ENCODE measurements around the gene YWHAH. TPM values are rescaled to one million over a fixed set of nuclear protein-coding genes. Genes with fewer than 3 reads are reported as not detected.

The YWHAH gene
- total RNA-seq, 1 experiment from 2014 or later = 64.2 TPM

DNA sequence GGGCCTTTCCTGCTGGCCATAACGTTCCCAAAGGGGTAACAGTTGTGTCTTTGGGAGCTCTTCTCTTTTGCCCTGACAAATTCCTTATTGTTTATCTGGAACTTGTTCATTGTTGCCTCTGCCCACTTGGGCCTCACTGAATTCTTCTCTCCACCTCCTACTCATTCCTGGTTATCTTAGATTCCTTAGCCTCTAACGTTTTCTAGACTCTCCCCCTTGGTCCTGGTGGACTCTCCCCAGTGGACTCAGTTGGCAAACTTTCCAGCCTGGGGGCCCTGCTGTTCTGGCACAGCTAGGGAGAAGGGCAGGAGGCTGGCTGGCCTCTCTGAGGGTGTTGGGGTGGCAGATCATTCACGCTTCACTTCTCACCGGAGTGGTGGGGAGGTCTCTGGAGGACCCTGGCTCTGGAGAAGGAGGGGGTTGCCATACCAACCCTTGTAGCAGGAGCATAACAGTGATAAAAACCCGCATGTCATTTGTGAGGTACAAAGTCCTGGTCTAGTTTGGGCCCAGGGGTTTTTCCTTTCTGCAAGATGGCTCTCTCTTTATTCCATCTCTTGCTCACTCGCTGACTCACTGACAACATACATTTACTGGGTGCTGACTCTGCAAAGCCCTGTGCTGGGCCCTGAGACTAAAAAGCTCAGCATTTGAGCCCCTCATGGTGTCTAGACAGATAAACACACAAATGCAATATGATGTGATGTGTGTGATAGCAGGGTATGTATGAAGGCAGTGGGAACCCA lies 39.7 kb downstream of the YWHAH start:
- no peaks in the 10 kb centered on the region for H3K36me3 Mint-ChIP-seq (ENCODE audit: insufficient read depth, unreplicated experiment)

DNA sequence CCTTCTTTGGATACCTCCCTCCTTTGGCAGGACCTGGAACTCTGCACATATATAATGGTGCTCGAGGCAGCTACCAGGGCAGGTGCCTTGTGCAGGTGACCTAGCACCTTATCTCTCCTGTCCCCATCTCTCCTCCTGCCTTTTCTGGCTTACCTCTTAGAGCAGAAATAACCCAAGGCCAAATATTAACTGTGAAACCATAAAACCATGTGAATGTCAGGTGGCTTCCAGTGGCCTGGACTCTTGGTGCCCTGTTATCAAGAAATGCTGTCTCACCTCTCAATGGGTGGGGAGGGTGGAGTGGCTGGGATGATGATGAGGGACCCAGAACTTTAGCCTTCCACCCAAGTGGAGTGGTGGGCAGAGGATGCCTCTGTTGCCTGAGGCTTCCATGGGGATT lies 42.9 kb downstream of the YWHAH start:
- no peak for DNase-seq (ENCODE audit: unreplicated experiment)
- BruUV-seq (replicated peaks) = no TSS peak
- Mint-ChIP-seq H3K4me3 (ENCODE audit: unreplicated experiment) (no peak overlapping the region), H3K27me3 (ENCODE audit: insufficient read depth, unreplicated experiment) (peaks cover 42% of the 10 kb centered on the region), H3K9me3 (ENCODE audit: unreplicated experiment) (no peaks in the 10 kb centered on the region), H3K4me1 (ENCODE audit: insufficient read depth, unreplicated experiment) (no peaks in the 10 kb centered on the region), H3K36me3 (ENCODE audit: insufficient read depth, unreplicated experiment) (no peaks in the 10 kb centered on the region), H3K27ac (ENCODE audit: low read depth, unreplicated experiment) (no peak overlapping the region)
- intact Hi-C loops (cut with micrococcal nuclease) = no loop called here
- ChIA-PET POLR2A (no interaction called here), CTCF (interaction anchor here (0.7 to 1.2 kb wide), 3 partner anchors 9 to 280 kb away, joined by 3 to 4 read pairs (median 3); no protein-coding TSS in a partner anchor)
- TF ChIP-seq CTCF (IDR thresholded peaks at IDR 0.05; ENCODE audit: unreplicated experiment) = no peak

More for the DNA sequence above, 39.7 kb downstream of the YWHAH start:
- H3K27me3 Mint-ChIP-seq (ENCODE audit: insufficient read depth, unreplicated experiment) = peaks cover 17% of the 10 kb centered on the region
- H3K4me1 Mint-ChIP-seq (ENCODE audit: insufficient read depth, unreplicated experiment) = no peaks in the 10 kb centered on the region
- ChIA-PET POLR2A (no interaction called here), CTCF (interaction anchor here (0.6 to 2.6 kb wide), 4 partner anchors 16 to 484 kb away, joined by 3 to 14 read pairs (median 4); no protein-coding TSS in a partner anchor)
- DNase-seq (ENCODE audit: unreplicated experiment) = no peak
- no peak for TF ChIP-seq CTCF (IDR thresholded peaks at IDR 0.05; ENCODE audit: unreplicated experiment)
- H3K4me3 Mint-ChIP-seq (ENCODE audit: unreplicated experiment) = no peak overlapping the region
- H3K9me3 Mint-ChIP-seq (ENCODE audit: unreplicated experiment) = no peaks in the 10 kb centered on the region
- no peak overlapping the region for H3K27ac Mint-ChIP-seq (ENCODE audit: low read depth, unreplicated experiment)
- intact Hi-C loops (cut with micrococcal nuclease) = no loop called here
- BruUV-seq (replicated peaks) = no TSS peak

GRCh38 chr22:31991102-31991839 lies 46.9 kb downstream of the YWHAH start:
- peaks cover 48% of the 10 kb centered on the region for H3K27me3 Mint-ChIP-seq (ENCODE audit: insufficient read depth, unreplicated experiment)
- H3K36me3 Mint-ChIP-seq (ENCODE audit: insufficient read depth, unreplicated experiment) = no peaks in the 10 kb centered on the region
- H3K27ac Mint-ChIP-seq (ENCODE audit: low read depth, unreplicated experiment) = no peak overlapping the region
- BruUV-seq (replicated peaks) = no TSS peak
- no peaks in the 10 kb centered on the region for H3K9me3 Mint-ChIP-seq (ENCODE audit: unreplicated experiment)
- no peak for TF ChIP-seq CTCF (IDR thresholded peaks at IDR 0.05; ENCODE audit: unreplicated experiment)
- ChIA-PET CTCF (interaction anchor here (0.8 to 1.4 kb wide), 4 partner anchors 11 to 90 kb away, joined by 3 to 5 read pairs (median 4); no protein-coding TSS in a partner anchor), POLR2A (interaction anchor here (0.5 to 1.8 kb wide), 2 partner anchors 12 to 329 kb away, joined by 3 to 5 read pairs; partner anchors contain the start of gene PISD)
- no peak overlapping the region for H3K4me3 Mint-ChIP-seq (ENCODE audit: unreplicated experiment)
- intact Hi-C loops (cut with micrococcal nuclease) = no loop called here
- H3K4me1 Mint-ChIP-seq (ENCODE audit: insufficient read depth, unreplicated experiment) = no peaks in the 10 kb centered on the region
- no peak for DNase-seq (ENCODE audit: unreplicated experiment)

DNA sequence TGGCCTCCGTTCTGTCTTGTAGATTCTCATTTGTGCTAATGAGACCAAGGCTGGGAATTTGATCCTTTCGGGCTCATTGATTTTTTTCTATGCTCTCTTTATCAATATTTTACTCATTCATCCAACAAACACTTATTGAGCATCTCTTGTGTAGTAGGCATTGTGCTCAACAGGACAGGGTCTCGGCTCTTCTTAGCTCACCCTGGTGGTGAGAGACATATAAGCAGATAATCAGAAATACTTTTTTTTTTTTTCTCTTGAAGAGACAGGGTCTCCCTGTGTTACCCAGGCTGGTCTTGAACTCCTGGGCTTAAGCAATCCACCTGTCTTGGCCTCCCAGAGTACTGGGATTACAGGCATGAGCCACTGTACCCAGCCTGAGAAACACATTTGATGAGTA lies 50.7 kb downstream of the YWHAH start:
- DNase-seq (ENCODE audit: unreplicated experiment) = no peak
- no peak overlapping the region for H3K27ac Mint-ChIP-seq (ENCODE audit: low read depth, unreplicated experiment)
- intact Hi-C loops (cut with micrococcal nuclease) = no loop called here
- no peaks in the 10 kb centered on the region for H3K4me1 Mint-ChIP-seq (ENCODE audit: insufficient read depth, unreplicated experiment)
- H3K27me3 Mint-ChIP-seq (ENCODE audit: insufficient read depth, unreplicated experiment) = peaks cover 51% of the 10 kb centered on the region
- H3K9me3 Mint-ChIP-seq (ENCODE audit: unreplicated experiment) = no peaks in the 10 kb centered on the region
- CTCF ChIA-PET = interaction anchor here (0.7 to 1.5 kb wide), 5 partner anchors 17 to 212 kb away, joined by 3 to 7 read pairs (median 3); no protein-coding TSS in a partner anchor
- H3K36me3 Mint-ChIP-seq (ENCODE audit: insufficient read depth, unreplicated experiment) = no peaks in the 10 kb centered on the region
- POLR2A ChIA-PET = no interaction called here
- peak; percentile 30 for TF ChIP-seq CTCF (IDR thresholded peaks at IDR 0.05; ENCODE audit: unreplicated experiment)
- BruUV-seq (replicated peaks) = no TSS peak
- H3K4me3 Mint-ChIP-seq (ENCODE audit: unreplicated experiment) = no peak overlapping the region

Measured in MCF 10A (cell line).